ENCODE measurements around the gene TUBE1. TPM values are rescaled to one million over a fixed set of nuclear protein-coding genes. Genes with fewer than 3 reads are reported as not detected.

The TUBE1 gene
- total RNA-seq, 4 donors from 2014 or later = 6.1 to 14.7 (median 10.0) TPM

GRCh38 chr6:112044196-112044595, 43.1 kb downstream of the TUBE1 start:
- no peaks in the 10 kb centered on the region for H3K9me3 ChIP-seq
- no peak for TF ChIP-seq POLR2A (IDR thresholded peaks at IDR 0.05)
- TF ChIP-seq CTCF (IDR thresholded peaks at IDR 0.05 in 4 of 5, conservative IDR thresholded peaks at IDR 0.05 in 1 of 5) = no peak
- no peak for ATAC-seq
- no peaks in the 10 kb centered on the region for H3K36me3 ChIP-seq
- in situ Hi-C loops (cut with MboI; ENCODE audit: low sequenced_read_pairs in 4 of 4) = loop anchor here in 2 of 4 donors (5.0 to 10.0 kb wide), 3 partner anchors 337 to 789 kb away; a partner anchor contains a TSS
- intact Hi-C loops (cut with DNase I; ENCODE audit: low total_unique reads) = loop anchor here (10.0 kb wide), 1 partner anchor 169 kb away; the partner anchor contains the start of gene FYN
- no peak for DNase-seq
- H3K4me3 ChIP-seq = no peak overlapping the region
- no peaks in the 10 kb centered on the region for H3K27me3 ChIP-seq
- H3K27ac ChIP-seq = no peak overlapping the region
- H3K4me1 ChIP-seq = peaks cover 0 to 2% of the 10 kb centered on the region in 2 donors

GRCh38 chr6:112043032-112044007, 44.0 kb downstream of the TUBE1 start:
- TF ChIP-seq POLR2A (IDR thresholded peaks at IDR 0.05) (no peak), CTCF (IDR thresholded peaks at IDR 0.05 in 4 of 5, conservative IDR thresholded peaks at IDR 0.05 in 1 of 5) (peak; percentile 77 to 94 (median 87))
- Histone ChIP-seq H3K27ac (peak overlapping the region; percentile 44 to 73 (median 66)), H3K36me3 (no peaks in the 10 kb centered on the region), H3K9me3 (no peaks in the 10 kb centered on the region), H3K4me3 (peak overlapping the region; percentile 64 to 85 (median 67)), H3K4me1 (peaks cover 1 to 8% of the 10 kb centered on the region in 2 donors), H3K27me3 (no peaks in the 10 kb centered on the region)
- DNase-seq (peak; percentile 53 to 68), ATAC-seq (peak; percentile 86)
- intact Hi-C loops (cut with DNase I; ENCODE audit: low total_unique reads) = loop anchor here (1.0 to 10.0 kb wide), 4 partner anchors 47 to 785 kb away; partner anchors contain the start of gene FYN
- in situ Hi-C loops (cut with MboI; ENCODE audit: low sequenced_read_pairs in 4 of 4) = loop anchor here in 2 of 4 donors (5.0 to 10.0 kb wide), 3 partner anchors 336 to 789 kb away; a partner anchor contains a TSS

- TF ChIP-seq POLR2A (IDR thresholded peaks at IDR 0.05) = no peak
- TF ChIP-seq CTCF (IDR thresholded peaks at IDR 0.05 in 4 of 5, conservative IDR thresholded peaks at IDR 0.05 in 1 of 5) = no peak
- Histone ChIP-seq H3K36me3 (no peaks in the 10 kb centered on the region), H3K27ac (no peak overlapping the region), H3K27me3 (no peaks in the 10 kb centered on the region), H3K4me1 (peaks cover 10 to 18% of the 10 kb centered on the region in 2 donors), H3K4me3 (no peak overlapping the region), H3K9me3 (no peaks in the 10 kb centered on the region)
- in situ Hi-C loops (cut with MboI; ENCODE audit: low sequenced_read_pairs in 4 of 4) = loop anchor here in 2 of 4 donors (5.0 to 10.0 kb wide), 3 partner anchors 334 to 787 kb away; a partner anchor contains a TSS
- no peak for DNase-seq
- intact Hi-C loops (cut with DNase I; ENCODE audit: low total_unique reads) = loop anchor here (10.0 kb wide), 1 partner anchor 167 kb away; the partner anchor contains the start of gene FYN
- no peak for ATAC-seq
Measured at GRCh38 chr6:112041535-112041934, 45.7 kb downstream of the TUBE1 start.

GRCh38 chr6:112040956-112041355, 46.3 kb downstream of the TUBE1 start:
- H3K36me3 ChIP-seq = no peaks in the 10 kb centered on the region
- H3K27ac ChIP-seq = no peak overlapping the region
- peaks cover 10 to 18% of the 10 kb centered on the region in 2 donors for H3K4me1 ChIP-seq
- H3K27me3 ChIP-seq = no peaks in the 10 kb centered on the region
- no peaks in the 10 kb centered on the region for H3K9me3 ChIP-seq
- no peak for DNase-seq
- in situ Hi-C loops (cut with MboI; ENCODE audit: low sequenced_read_pairs in 4 of 4) (loop anchor here in 2 of 4 donors (5.0 to 10.0 kb wide), 3 partner anchors 334 to 786 kb away; a partner anchor contains a TSS), intact Hi-C loops (cut with DNase I; ENCODE audit: low total_unique reads) (loop anchor here (10.0 kb wide), 1 partner anchor 166 kb away; the partner anchor contains the start of gene FYN)
- no peak overlapping the region for H3K4me3 ChIP-seq
- TF ChIP-seq CTCF (IDR thresholded peaks at IDR 0.05 in 4 of 5, conservative IDR thresholded peaks at IDR 0.05 in 1 of 5) (no peak), POLR2A (IDR thresholded peaks at IDR 0.05) (no peak)
- no peak for ATAC-seq
